PC-3 (cell line): ENCODE results near the gene MIGA1. TPM values are rescaled to one million over a fixed set of nuclear protein-coding genes. Genes with fewer than 3 reads are reported as not detected.
A peak's percentile ranks its signal among the peaks of the same experiment; 100 is the strongest.

Experiments
- ATAC-seq: fragments of 200-7000 bp; cut with Tn5 transposase; 2 replicates; pipeline ENCODE4 v1.9.1; 2020; ENCODE audit warnings: mild to moderate bottlenecking, moderate library complexity
- BruUV-seq: library from RNA; stranded (reverse); fragments of 400-500 nt; replicated peaks from 2 replicates; lab custom pipeline; 2021; lab: Mats Ljungman, UMichigan
- CTCF ChIA-PET: fragments of 300-600 bp; sonication (Branson Sonifier 250); formaldehyde crosslinking; loops from one replicate; lab custom pipeline; 2022; ENCODE audit warnings: antibody characterized with exemption; lab: Charles Lee
- POLR2A ChIA-PET: fragments of 300-600 bp; sonication (Branson Sonifier 250); formaldehyde crosslinking; loops from one replicate; lab custom pipeline; 2022; ENCODE audit warnings: antibody characterized with exemption; ENCODE audit not compliant: unreplicated experiment; lab: Charles Lee
- DNase-seq: peaks from one replicate; pipeline ENCODE4 v3.0.0-alpha.2; 2015
- H2AFZ ChIP-seq: fragments of 300-600 bp; sonication (generic); 2 replicates; pipeline ENCODE4 v1.6.0; 2016; ENCODE audit warnings: antibody characterized with exemption, low read length
- H3F3A ChIP-seq: fragments of 300-600 bp; sonication (generic); one replicate; pipeline ENCODE4 v1.6.0; 2017; ENCODE audit warnings: antibody characterized with exemption, low read length, control low read depth, mild to moderate bottlenecking; ENCODE audit not compliant: unreplicated experiment
- H3K27ac ChIP-seq: fragments of 300-600 bp; sonication (generic); 2 replicates; pipeline ENCODE4 v1.5.1; 2016; ENCODE audit warnings: mild to moderate bottlenecking, low read length
- H3K27me3 ChIP-seq: fragments of 300-600 bp; sonication (generic); 2 replicates; pipeline ENCODE4 v1.6.1; 2016; ENCODE audit warnings: low read length, mixed read lengths
- H3K36me3 ChIP-seq: fragments of 300-600 bp; sonication (generic); 2 replicates; pipeline ENCODE4 v1.6.1; 2016; ENCODE audit warnings: low read depth, mixed run types, low read length, mixed read lengths
- H3K4me1 ChIP-seq: fragments of 300-600 bp; sonication (generic); 2 replicates; pipeline ENCODE4 v1.5.1; 2016; ENCODE audit warnings: low read length; ENCODE audit not compliant: insufficient read depth
- H3K4me2 ChIP-seq: fragments of 300-600 bp; sonication (generic); 2 replicates; pipeline ENCODE4 v1.6.0; 2016; ENCODE audit warnings: low read length
- H3K4me3 ChIP-seq: fragments of 300-600 bp; sonication (generic); 2 replicates; pipeline ENCODE4 v1.5.1; 2016; ENCODE audit warnings: mild to moderate bottlenecking, low read length, mixed read lengths
- H3K79me2 ChIP-seq: fragments of 300-600 bp; sonication (generic); 2 replicates; pipeline ENCODE4 v1.6.1; 2017; ENCODE audit warnings: low read length, mixed read lengths
- H3K9ac ChIP-seq: fragments of 300-600 bp; sonication (generic); 2 replicates; pipeline ENCODE4 v1.6.0; 2016; ENCODE audit warnings: mild to moderate bottlenecking, low read length
- H3K9me2 ChIP-seq: fragments of 300-600 bp; sonication (generic); replicated peaks from 2 replicates; pipeline ENCODE4 v1.6.1; 2016; ENCODE audit warnings: mixed run types, low read length, mixed read lengths
- H3K9me3 ChIP-seq: fragments of 300-600 bp; sonication (generic); 2 replicates; pipeline ENCODE4 v1.6.1; 2016; ENCODE audit warnings: low read length, mixed read lengths
- H4K20me1 ChIP-seq: fragments of 300-600 bp; sonication (generic); 2 replicates; pipeline ENCODE4 v1.6.1; 2016; ENCODE audit warnings: low read length, mixed read lengths
- CTCF ChIP-seq: fragments of 300-600 bp; sonication (generic); conservative IDR thresholded peaks from 2 replicates; pipeline ENCODE4 v1.5.1; 2017; ENCODE audit warnings: antibody characterized with exemption, low read depth, mild to moderate bottlenecking, low read length
- EZH2 ChIP-seq: fragments of 300-600 bp; sonication (generic); IDR thresholded peaks from one replicate; pipeline ENCODE4 v1.6.1; 2017; ENCODE audit warnings: antibody characterized with exemption, mild to moderate bottlenecking, low read length; ENCODE audit not compliant: unreplicated experiment
- EZH2phosphoT487 ChIP-seq: fragments of 300-600 bp; sonication (generic); IDR thresholded peaks from 2 replicates; pipeline ENCODE4 v1.6.1; 2018; ENCODE audit warnings: mild to moderate bottlenecking, antibody characterized with exemption, low read length, borderline replicate concordance
- intact Hi-C: fragments of 100-400 bp; cut with micrococcal nuclease; formaldehyde crosslinking; loops from 2 replicates; pipeline ENCODE4 v1.9.0; 2023
- total RNA-seq: library from RNA; depleted of rRNA; stranded (reverse); fragments of >200 nt; gene quantifications from 2 replicates; pipeline ENCODE4 v1.2.3, GENCODE V29; 2014

MIGA1 gene
- total RNA-seq, 1 experiment from 2014 or later: 6.5 TPM

GRCh38 chr1:77759071-77760028 lies 20.1 kb upstream of the MIGA1 start, which contains the start of gene USP33:
Gene USP33 (minus strand): TSS chr1:77759852. CDS start chr1:77741697, 18,155 bp downstream.
- intact Hi-C loops: loop anchor here (5.0 to 10.0 kb wide), 2 partner anchors 65 to 143 kb away; no protein-coding TSS in a partner anchor
- POLR2A ChIA-PET: interaction anchor here (0.6 kb wide), 2 partner anchors 8 to 340 kb away, joined by 3 to 6 read pairs; no protein-coding TSS in a partner anchor
- DNase-seq: peak; percentile 93

GRCh38 chr1:77762072-77762476 lies 17.4 kb upstream of the MIGA1 start:
- Histone ChIP-seq H3K36me3 (no peaks in the 10 kb centered on the region), H3K4me3 (no peak overlapping the region), H3K27ac (0 out of 2 replicates have a peak overlapping the region, but pooled peaks have one; percentile 3), H2AFZ (no peak overlapping the region), H3K9me2 (no peaks in the 10 kb centered on the region), H3F3A (peaks cover 12% of the 10 kb centered on the region), H3K4me2 (no peak overlapping the region), H3K27me3 (no peaks in the 10 kb centered on the region), H3K79me2 (peaks cover 26% of the 10 kb centered on the region), H3K9ac (no peak overlapping the region), H4K20me1 (peaks cover 6% of the 10 kb centered on the region), H3K9me3 (no peaks in the 10 kb centered on the region), H3K4me1 (peaks cover 20% of the 10 kb centered on the region)
- TF ChIP-seq EZH2 (no peak), CTCF (no peak), EZH2phosphoT487 (no peak)
- intact Hi-C loops: no loop called here
- ATAC-seq (peak; percentile 18), DNase-seq (peak; percentile 93)
- CTCF ChIA-PET: no interaction called here
- POLR2A ChIA-PET: no interaction called here
- no TSS peak for BruUV-seq

More at GRCh38 chr1:77759071-77760028, 20.1 kb upstream of the MIGA1 start, which contains the start of gene USP33:
- H3K27me3 ChIP-seq: no peaks in the 10 kb centered on the region
- TF ChIP-seq CTCF (no peak), EZH2 (no peak), EZH2phosphoT487 (no peak)
- H2AFZ ChIP-seq: peak within 1 kb of the TSS; percentile 93
- peak within 1 kb of the TSS; percentile 81 for H3K4me3 ChIP-seq
- H3K4me2 ChIP-seq: peak within 1 kb of the TSS; percentile 84
- H4K20me1 ChIP-seq: peaks cover 14% of the 10 kb centered on the region
- peak; percentile 84 for ATAC-seq
- H3K9me3 ChIP-seq: no peaks in the 10 kb centered on the region
- H3K4me1 ChIP-seq: peaks cover 26% of the 10 kb centered on the region
- peak within 1 kb of the TSS; percentile 89 for H3K9ac ChIP-seq
- CTCF ChIA-PET: no interaction called here
- H3K27ac ChIP-seq: peak within 1 kb of the TSS; percentile 68
- no peaks in the 10 kb centered on the region for H3K9me2 ChIP-seq
- no TSS peak for BruUV-seq
- peaks cover 12% of the 10 kb centered on the region for H3F3A ChIP-seq
- no peaks in the 10 kb centered on the region for H3K36me3 ChIP-seq
- peaks cover 53% of the 10 kb centered on the region for H3K79me2 ChIP-seq
